KMS-11 (cell line): ENCODE measurements around the gene PRDM15.

Source experiments
- H2AFZ ChIP-seq: fragments of 200-600 bp; sonication (generic); 2 replicates; pipeline ENCODE4 v1.6.1; 2016; ENCODE audit warnings: antibody characterized with exemption, mixed run types, low read depth
- H3K27ac ChIP-seq: fragments of 200-600 bp; sonication (generic); 2 replicates; pipeline ENCODE4 v1.6.1; 2016; ENCODE audit warnings: mild to moderate bottlenecking, mixed run types
- H3K27me3 ChIP-seq: fragments of 200-600 bp; sonication (generic); 2 replicates; pipeline ENCODE4 v1.6.1; 2017; ENCODE audit warnings: mild to moderate bottlenecking, low read depth, mixed run types, moderate library complexity; ENCODE audit not compliant: insufficient read depth
- H3K36me3 ChIP-seq: fragments of 200-600 bp; sonication (generic); 2 replicates; pipeline ENCODE4 v1.6.1; 2017; ENCODE audit warnings: mild to moderate bottlenecking, mixed run types; ENCODE audit not compliant: insufficient read depth
- H3K4me1 ChIP-seq: fragments of 200-600 bp; sonication (generic); 2 replicates; pipeline ENCODE4 v1.6.1; 2016; ENCODE audit warnings: mild to moderate bottlenecking, low read depth, mixed run types; ENCODE audit not compliant: poor library complexity, severe bottlenecking
- H3K4me2 ChIP-seq: fragments of 200-600 bp; sonication (generic); 2 replicates; pipeline ENCODE4 v1.7.0; 2016; ENCODE audit warnings: mild to moderate bottlenecking, mixed run types
- H3K4me3 ChIP-seq: fragments of 200-600 bp; sonication (generic); IDR thresholded peaks from 2 replicates; pipeline ENCODE4 v1.6.1; 2017; ENCODE audit warnings: low read depth, low read length, mixed read lengths; ENCODE audit not compliant: insufficient read depth
- H3K79me2 ChIP-seq: fragments of 200-600 bp; sonication (generic); 2 replicates; pipeline ENCODE4 v1.6.1; 2016; ENCODE audit warnings: low read depth, mixed run types; ENCODE audit not compliant: insufficient read depth
- H3K9ac ChIP-seq: fragments of 200-600 bp; sonication (generic); 2 replicates; pipeline ENCODE4 v1.6.1; 2016; ENCODE audit warnings: mild to moderate bottlenecking, mixed run types
- H4K20me1 ChIP-seq: fragments of 200-600 bp; sonication (generic); 2 replicates; pipeline ENCODE4 v1.6.1; 2016; ENCODE audit warnings: mild to moderate bottlenecking, mixed run types; ENCODE audit not compliant: insufficient read depth
- CTCF ChIP-seq: fragments of 200-600 bp; sonication (generic); conservative IDR thresholded peaks from 2 replicates; pipeline ENCODE4 v1.6.1; 2017; ENCODE audit warnings: low read depth, mild to moderate bottlenecking, antibody characterized with exemption, low read length, moderate library complexity, mixed read lengths

Gene PRDM15

GRCh38 chr21:41798326-41798725 lies 80.8 kb downstream of the PRDM15 start:
- TF ChIP-seq CTCF: no peak
- Histone ChIP-seq H2AFZ (no peak overlapping the region), H3K4me2 (no peak overlapping the region), H3K79me2 (no peaks in the 10 kb centered on the region), H3K9ac (no peak overlapping the region), H3K36me3 (0 out of 2 replicates have a peak, but pooled peaks cover 3% of the 10 kb centered on the region), H3K4me3 (no peak overlapping the region), H3K27me3 (no peaks in the 10 kb centered on the region), H3K4me1 (no peaks in the 10 kb centered on the region), H3K27ac (no peak overlapping the region), H4K20me1 (no peaks in the 10 kb centered on the region)

- Histone ChIP-seq H3K27ac (no peak overlapping the region), H2AFZ (no peak overlapping the region)
- no peak for TF ChIP-seq CTCF
These were observed 82.6 kb downstream of the PRDM15 start for GRCh38 chr21:41796476-41797080.

GRCh38 chr21:41795726-41796125 lies 83.4 kb downstream of the PRDM15 start:
- Histone ChIP-seq H2AFZ (no peak overlapping the region), H3K4me3 (no peak overlapping the region), H3K27ac (no peak overlapping the region), H3K36me3 (no peaks in the 10 kb centered on the region), H3K27me3 (no peaks in the 10 kb centered on the region), H3K79me2 (no peaks in the 10 kb centered on the region), H3K4me1 (no peaks in the 10 kb centered on the region), H3K9ac (no peak overlapping the region), H4K20me1 (no peaks in the 10 kb centered on the region), H3K4me2 (no peak overlapping the region)
- no peak for TF ChIP-seq CTCF

More at GRCh38 chr21:41796476-41797080, 82.6 kb downstream of the PRDM15 start:
- Histone ChIP-seq H3K4me3 (no peak overlapping the region), H3K27me3 (no peaks in the 10 kb centered on the region), H3K79me2 (no peaks in the 10 kb centered on the region), H4K20me1 (no peaks in the 10 kb centered on the region), H3K9ac (no peak overlapping the region), H3K4me2 (no peak overlapping the region), H3K36me3 (0 out of 2 replicates have a peak, but pooled peaks cover 3% of the 10 kb centered on the region), H3K4me1 (no peaks in the 10 kb centered on the region)

GRCh38 chr21:41794600-41794999 lies 84.5 kb downstream of the PRDM15 start:
- H3K79me2 ChIP-seq: no peaks in the 10 kb centered on the region
- H3K4me3 ChIP-seq: no peak overlapping the region
- TF ChIP-seq CTCF: no peak
- H3K4me2 ChIP-seq: no peak overlapping the region
- H2AFZ ChIP-seq: no peak overlapping the region
- H3K4me1 ChIP-seq: no peaks in the 10 kb centered on the region
- no peaks in the 10 kb centered on the region for H4K20me1 ChIP-seq
- H3K27ac ChIP-seq: no peak overlapping the region
- H3K36me3 ChIP-seq: no peaks in the 10 kb centered on the region
- no peaks in the 10 kb centered on the region for H3K27me3 ChIP-seq
- H3K9ac ChIP-seq: no peak overlapping the region
